ENCODE data around the gene TBCA. TPM values are rescaled to one million over a fixed set of nuclear protein-coding genes. Genes with fewer than 3 reads are reported as not detected.
A peak's percentile ranks its signal among the peaks of the same experiment; 100 is the strongest.
"Not testable (repeated sequence)": the region's sequence is repeated elsewhere in the genome, so short reads cannot be mapped to it uniquely, and the experiment has no call there.

The TBCA gene
- total RNA-seq, 1 donor from 2014 or later: 199 TPM

GRCh38 chr5:77709993-77710685, 66.0 kb downstream of the TBCA start:
- DNase-seq (ENCODE audit: low read depth): no peak

- DNase-seq (ENCODE audit: low read depth): no peak
Observed at GRCh38 chr5:77709340-77709739, 66.8 kb downstream of the TBCA start.

GRCh38 chr5:77707791-77708190, 68.3 kb downstream of the TBCA start:
- no peak for DNase-seq (ENCODE audit: low read depth)

- not testable (repeated sequence) for DNase-seq (ENCODE audit: low read depth)
Observed at GRCh38 chr5:77699569-77699968, 76.6 kb downstream of the TBCA start.

- DNase-seq (ENCODE audit: low read depth): no peak
Observed at GRCh38 chr5:77698920-77699319, 77.2 kb downstream of the TBCA start.

- DNase-seq (ENCODE audit: low read depth): no peak
Observed at GRCh38 chr5:77697692-77698091, 78.4 kb downstream of the TBCA start.

GRCh38 chr5:77696120-77696519, 80.0 kb downstream of the TBCA start:
- no peak for DNase-seq (ENCODE audit: low read depth)

- no peak for DNase-seq (ENCODE audit: low read depth)
Observed at GRCh38 chr5:77693913-77694312, 82.2 kb downstream of the TBCA start.

- DNase-seq (ENCODE audit: low read depth): peak; percentile 13
Observed at GRCh38 chr5:77683171-77683732, 92.9 kb downstream of the TBCA start.

GRCh38 chr5:77670526-77670925, 105.6 kb downstream of the TBCA start:
- DNase-seq (ENCODE audit: low read depth): no peak

- DNase-seq (ENCODE audit: low read depth): no peak
Observed at GRCh38 chr5:77669677-77670076, 106.5 kb downstream of the TBCA start.

GRCh38 chr5:77663090-77663863, 112.9 kb downstream of the TBCA start:
- no peak for DNase-seq (ENCODE audit: low read depth)

GRCh38 chr5:77662635-77663034, 113.5 kb downstream of the TBCA start:
- DNase-seq (ENCODE audit: low read depth): no peak

- no peak for DNase-seq (ENCODE audit: low read depth)
Observed at GRCh38 chr5:77658662-77659061, 117.5 kb downstream of the TBCA start.

GRCh38 chr5:77651343-77651742, 124.8 kb downstream of the TBCA start:
- DNase-seq (ENCODE audit: low read depth): no peak

GRCh38 chr5:77650686-77651085, 125.5 kb downstream of the TBCA start:
- no peak for DNase-seq (ENCODE audit: low read depth)

GRCh38 chr5:77649776-77650175, 126.4 kb downstream of the TBCA start:
- no peak for DNase-seq (ENCODE audit: low read depth)

GRCh38 chr5:77645995-77646639, 130.0 kb downstream of the TBCA start:
- DNase-seq (ENCODE audit: low read depth): no peak

- peak; percentile 44 for DNase-seq (ENCODE audit: low read depth)
Observed at GRCh38 chr5:77645158-77645994, 130.8 kb downstream of the TBCA start.

- no peak for DNase-seq (ENCODE audit: low read depth)
Observed at GRCh38 chr5:77644371-77645157, 131.6 kb downstream of the TBCA start.
